SK-N-SH (cell line): ENCODE measurements around the gene PPP1R17. TPM values are rescaled to one million over a fixed set of nuclear protein-coding genes. Genes with fewer than 3 reads are reported as not detected.

Experiments
- CTCF ChIA-PET: fragments of 300-600, 350-600 bp; formaldehyde crosslinking; extraction: SDS; loops from one replicate; lab custom pipeline; 2021; lab: Yijun Ruan, JAX
- POLR2A ChIA-PET: fragments of 350-600 bp; sonication (Branson Sonifier 250); formaldehyde crosslinking; extraction: SDS; loops from one replicate; lab custom pipeline; 2020; ENCODE audit warnings: antibody characterized with exemption, inconsistent platforms; lab: Yijun Ruan, JAX
- DNase-seq: peaks from one replicate; pipeline ENCODE4 v3.0.0; 2012
- H2AFZ ChIP-seq: fragments of 200-600 bp; sonication (generic); 2 replicates; pipeline ENCODE4 v1.8.1; 2016; ENCODE audit warnings: antibody characterized with exemption, mild to moderate bottlenecking, low read depth
- H3F3A ChIP-seq: fragments of 200-600 bp; sonication (generic); replicated peaks from 2 replicates; pipeline ENCODE3; 2016; ENCODE audit warnings: antibody characterized with exemption, mild to moderate bottlenecking; ENCODE audit not compliant: insufficient read depth
- H3K27ac ChIP-seq, 2 experiments: fragments of 200-500 bp in 1 of 2; fragments of 200-600 bp in 1 of 2; sonication (Bioruptor generic) in 1 of 2; sonication (generic), shearing (Covaris generic) in 1 of 2; 2 replicates each; pipeline versions ENCODE4 v1.5.1 to v1.6.1; 2014 to 2016; ENCODE audit warnings: low read depth in 2 of 2, inconsistent platforms in 1 of 2, low read length in 1 of 2, mild to moderate bottlenecking in 1 of 2, mixed read lengths in 1 of 2
- H3K27me3 ChIP-seq: fragments of 200-600 bp; sonication (generic), shearing (Covaris generic); 2 replicates; pipeline ENCODE4 v1.6.1; 2016; ENCODE audit warnings: mixed run types; ENCODE audit not compliant: insufficient read depth
- H3K36me3 ChIP-seq, 2 experiments: fragments of 200-500 bp in 1 of 2; fragments of 200-600 bp in 1 of 2; sonication (Bioruptor generic) in 1 of 2; sonication (generic) in 1 of 2; replicated peaks in 1 of 2; 2 replicates each; pipeline versions ENCODE3 to v1.5.1; 2014 to 2016; ENCODE audit warnings: low read length in 1 of 2, mild to moderate bottlenecking in 1 of 2; ENCODE audit not compliant: insufficient read depth in 2 of 2, control insufficient read depth in 1 of 2
- H3K4me1 ChIP-seq, 2 experiments: fragments of 200-500 bp in 1 of 2; fragments of 200-600 bp in 1 of 2; sonication (Bioruptor generic) in 1 of 2; sonication (generic), shearing (Covaris generic) in 1 of 2; 2 replicates each; pipeline versions ENCODE4 v1.5.1 to v1.6.1; 2014 to 2016; ENCODE audit warnings: low read depth in 1 of 2, low read length in 1 of 2, mixed run types in 1 of 2; ENCODE audit not compliant: insufficient read depth in 2 of 2, control insufficient read depth in 1 of 2
- H3K4me2 ChIP-seq: fragments of 200-600 bp; sonication (generic), shearing (Covaris generic); 2 replicates; pipeline ENCODE4 v1.6.1; 2017; ENCODE audit warnings: mixed run types
- H3K4me3 ChIP-seq, 2 experiments: fragments of 200-500 bp in 1 of 2; fragments of 200-600 bp in 1 of 2; sonication (Bioruptor generic) in 1 of 2; sonication (generic), shearing (Covaris generic) in 1 of 2; 2 replicates each; pipeline versions ENCODE4 v1.5.1 to v1.8.1; 2014 to 2016; ENCODE audit warnings: low read depth in 2 of 2, inconsistent platforms in 1 of 2, low read length in 1 of 2, mild to moderate bottlenecking in 1 of 2, mixed read lengths in 1 of 2, moderate library complexity in 1 of 2
- H3K79me2 ChIP-seq: fragments of 200-600 bp; sonication (generic); 2 replicates; pipeline ENCODE4 v1.8.1; 2017; ENCODE audit warnings: mild to moderate bottlenecking; ENCODE audit not compliant: insufficient read depth
- H3K9ac ChIP-seq: fragments of 200-600 bp; sonication (generic); 2 replicates; pipeline ENCODE4 v1.6.1; 2017; ENCODE audit warnings: mixed run types
- H3K9me2 ChIP-seq: fragments of 200-600 bp; sonication (generic); 2 replicates; pipeline ENCODE4 v1.6.1; 2017; ENCODE audit warnings: mixed run types
- H3K9me3 ChIP-seq: fragments of 200-600 bp; sonication (generic); 2 replicates; pipeline ENCODE4 v1.6.1; 2017; ENCODE audit warnings: mixed run types, mild to moderate bottlenecking, moderate library complexity
- H4K20me1 ChIP-seq: fragments of 200-600 bp; sonication (generic); 2 replicates; pipeline ENCODE4 v1.6.1; 2017; ENCODE audit warnings: mild to moderate bottlenecking, mixed run types; ENCODE audit not compliant: insufficient read depth
- EP300 ChIP-seq, 2 experiments: IDR thresholded peaks; 2 replicates each; pipeline versions ENCODE4 v1.4.0 to v1.6.1; 2012; ENCODE audit warnings: borderline replicate concordance in 1 of 2, low read depth in 1 of 2, low read length in 1 of 2
- FOSL2 ChIP-seq: IDR thresholded peaks from 2 replicates; pipeline ENCODE4 v1.4.0; 2012; ENCODE audit warnings: low read depth, mild to moderate bottlenecking, moderate library complexity, borderline replicate concordance
- FOXM1 ChIP-seq: IDR thresholded peaks from 2 replicates; pipeline ENCODE4 v1.4.0; 2012; ENCODE audit warnings: low read depth, mild to moderate bottlenecking
- JUND ChIP-seq: IDR thresholded peaks from 2 replicates; pipeline ENCODE4 v1.4.0; 2012
- MEF2A ChIP-seq: IDR thresholded peaks from 2 replicates; pipeline ENCODE4 v1.4.0; 2012; ENCODE audit warnings: low read depth, borderline replicate concordance
- NRF1 ChIP-seq: IDR thresholded peaks from 2 replicates; pipeline ENCODE4 v1.6.1; 2012; ENCODE audit warnings: low read depth, mild to moderate bottlenecking, low read length
- SMC3 ChIP-seq: IDR thresholded peaks from 2 replicates; pipeline ENCODE4 v1.6.1; 2012; ENCODE audit warnings: low read depth, low read length, improper control_type of control experiment
- WGBS: methylation state at CpG from one replicate; pipeline ENCODE4 v1.1.6; 2017; ENCODE audit warnings: low lambda C conversion rate; 5-methylcytosine and 5-hydroxymethylcytosine counted together
- polyA plus RNA-seq, 3 experiments: library from polyadenylated mRNA; depleted of rRNA; stranded (reverse); fragments of >200 nt; gene quantifications; 2 replicates each; pipeline ENCODE4 v1.2.3, GENCODE V29; 2012
- TF ChIP-seq, protein P1 (sequence below): IDR thresholded peaks from 2 replicates; pipeline ENCODE4 v1.6.1; 2012; ENCODE audit warnings: mild to moderate bottlenecking, low read depth, low read length, moderate library complexity
- TF ChIP-seq, protein P2 (sequence below): fragments of 150-350 bp; IDR thresholded peaks from 2 replicates; pipeline ENCODE4 v1.6.1; 2016; ENCODE audit warnings: mild to moderate bottlenecking, low read depth, low read length
- TF ChIP-seq, protein P3 (sequence below): IDR thresholded peaks from 2 replicates; pipeline ENCODE4 v1.4.0; 2012; ENCODE audit warnings: low read depth, borderline replicate concordance
- TF ChIP-seq, protein P4 (sequence below): IDR thresholded peaks from 2 replicates; pipeline ENCODE4 v1.4.0; 2012; ENCODE audit warnings: low read depth

Gene PPP1R17
- polyA plus RNA-seq, 1 of the 3 experiments (the other 2 are of a cell fraction) = not detected

DNA sequence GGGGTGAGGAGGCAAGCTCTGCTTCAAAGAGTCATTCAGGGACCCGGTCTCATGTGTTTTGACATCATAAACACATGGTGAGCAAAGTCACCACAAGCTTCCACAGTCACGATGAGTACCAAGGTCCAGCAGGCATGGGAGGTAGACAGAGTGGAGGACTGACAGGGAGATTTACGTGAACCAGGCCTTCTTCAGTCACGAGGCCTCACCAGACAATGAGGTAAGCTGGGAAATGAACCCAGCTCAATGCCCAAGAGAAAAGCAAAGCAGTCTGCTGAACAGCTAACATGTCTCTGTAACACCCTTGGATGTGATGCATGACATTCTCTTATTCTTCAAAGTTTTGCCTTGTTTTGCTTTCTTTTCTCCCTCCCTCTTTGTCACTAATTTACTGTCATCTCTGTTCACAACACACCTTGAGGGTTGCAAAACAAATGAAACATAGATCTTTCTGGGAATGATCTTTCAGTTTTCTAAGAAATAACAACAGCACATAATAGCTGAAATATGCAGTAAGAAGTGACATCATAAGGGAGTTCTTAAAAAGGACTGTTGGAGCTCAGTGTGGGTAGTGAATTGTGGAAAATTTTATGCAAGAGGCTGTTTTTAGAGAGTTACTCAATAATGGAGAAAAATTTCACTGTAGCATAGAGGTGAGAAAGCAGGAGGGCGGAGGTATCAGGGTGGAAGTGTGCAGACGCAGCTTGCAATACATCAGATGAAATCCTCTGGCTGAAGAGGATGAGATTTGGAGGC, 9.0 kb downstream of the PPP1R17 start:
- Histone ChIP-seq H3K4me2 (no peak overlapping the region), H3K36me3 (no peaks in the 10 kb centered on the region), H4K20me1 (no peaks in the 10 kb centered on the region), H3F3A (no peaks in the 10 kb centered on the region), H3K9me2 (no peaks in the 10 kb centered on the region), H3K27ac (no peak overlapping the region), H3K4me1 (no peaks in the 10 kb centered on the region), H3K9me3 (no peaks in the 10 kb centered on the region), H3K27me3 (peaks cover 13% of the 10 kb centered on the region; the same call in 1 of the 2 replicates), H3K9ac (no peak overlapping the region), H2AFZ (no peak overlapping the region), H3K4me3 (no peak overlapping the region), H3K79me2 (no peaks in the 10 kb centered on the region)
- ChIA-PET POLR2A (no interaction called here), CTCF (interaction anchor here (0.7 to 2.0 kb wide), 5 partner anchors 9 to 562 kb away, joined by 4 to 5 read pairs (median 4); partner anchors contain the start of gene PPP1R17)
- DNase-seq = no peak
- TF ChIP-seq NRF1 (no peak), SMC3 (no peak), FOXM1 (no peak), FOSL2 (no peak), MEF2A (no peak), EP300 (IDR thresholded peaks at IDR 0.05; ENCODE audit: borderline replicate concordance in 1 of 2, low read depth in 1 of 2, low read length in 1 of 2) (no peak), JUND (no peak)
- TF ChIP-seq, protein P1, sequence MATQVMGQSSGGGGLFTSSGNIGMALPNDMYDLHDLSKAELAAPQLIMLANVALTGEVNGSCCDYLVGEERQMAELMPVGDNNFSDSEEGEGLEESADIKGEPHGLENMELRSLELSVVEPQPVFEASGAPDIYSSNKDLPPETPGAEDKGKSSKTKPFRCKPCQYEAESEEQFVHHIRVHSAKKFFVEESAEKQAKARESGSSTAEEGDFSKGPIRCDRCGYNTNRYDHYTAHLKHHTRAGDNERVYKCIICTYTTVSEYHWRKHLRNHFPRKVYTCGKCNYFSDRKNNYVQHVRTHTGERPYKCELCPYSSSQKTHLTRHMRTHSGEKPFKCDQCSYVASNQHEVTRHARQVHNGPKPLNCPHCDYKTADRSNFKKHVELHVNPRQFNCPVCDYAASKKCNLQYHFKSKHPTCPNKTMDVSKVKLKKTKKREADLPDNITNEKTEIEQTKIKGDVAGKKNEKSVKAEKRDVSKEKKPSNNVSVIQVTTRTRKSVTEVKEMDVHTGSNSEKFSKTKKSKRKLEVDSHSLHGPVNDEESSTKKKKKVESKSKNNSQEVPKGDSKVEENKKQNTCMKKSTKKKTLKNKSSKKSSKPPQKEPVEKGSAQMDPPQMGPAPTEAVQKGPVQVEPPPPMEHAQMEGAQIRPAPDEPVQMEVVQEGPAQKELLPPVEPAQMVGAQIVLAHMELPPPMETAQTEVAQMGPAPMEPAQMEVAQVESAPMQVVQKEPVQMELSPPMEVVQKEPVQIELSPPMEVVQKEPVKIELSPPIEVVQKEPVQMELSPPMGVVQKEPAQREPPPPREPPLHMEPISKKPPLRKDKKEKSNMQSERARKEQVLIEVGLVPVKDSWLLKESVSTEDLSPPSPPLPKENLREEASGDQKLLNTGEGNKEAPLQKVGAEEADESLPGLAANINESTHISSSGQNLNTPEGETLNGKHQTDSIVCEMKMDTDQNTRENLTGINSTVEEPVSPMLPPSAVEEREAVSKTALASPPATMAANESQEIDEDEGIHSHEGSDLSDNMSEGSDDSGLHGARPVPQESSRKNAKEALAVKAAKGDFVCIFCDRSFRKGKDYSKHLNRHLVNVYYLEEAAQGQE = no peak
- TF ChIP-seq, protein P2, sequence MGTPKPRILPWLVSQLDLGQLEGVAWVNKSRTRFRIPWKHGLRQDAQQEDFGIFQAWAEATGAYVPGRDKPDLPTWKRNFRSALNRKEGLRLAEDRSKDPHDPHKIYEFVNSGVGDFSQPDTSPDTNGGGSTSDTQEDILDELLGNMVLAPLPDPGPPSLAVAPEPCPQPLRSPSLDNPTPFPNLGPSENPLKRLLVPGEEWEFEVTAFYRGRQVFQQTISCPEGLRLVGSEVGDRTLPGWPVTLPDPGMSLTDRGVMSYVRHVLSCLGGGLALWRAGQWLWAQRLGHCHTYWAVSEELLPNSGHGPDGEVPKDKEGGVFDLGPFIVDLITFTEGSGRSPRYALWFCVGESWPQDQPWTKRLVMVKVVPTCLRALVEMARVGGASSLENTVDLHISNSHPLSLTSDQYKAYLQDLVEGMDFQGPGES = no peak
- TF ChIP-seq, protein P3, sequence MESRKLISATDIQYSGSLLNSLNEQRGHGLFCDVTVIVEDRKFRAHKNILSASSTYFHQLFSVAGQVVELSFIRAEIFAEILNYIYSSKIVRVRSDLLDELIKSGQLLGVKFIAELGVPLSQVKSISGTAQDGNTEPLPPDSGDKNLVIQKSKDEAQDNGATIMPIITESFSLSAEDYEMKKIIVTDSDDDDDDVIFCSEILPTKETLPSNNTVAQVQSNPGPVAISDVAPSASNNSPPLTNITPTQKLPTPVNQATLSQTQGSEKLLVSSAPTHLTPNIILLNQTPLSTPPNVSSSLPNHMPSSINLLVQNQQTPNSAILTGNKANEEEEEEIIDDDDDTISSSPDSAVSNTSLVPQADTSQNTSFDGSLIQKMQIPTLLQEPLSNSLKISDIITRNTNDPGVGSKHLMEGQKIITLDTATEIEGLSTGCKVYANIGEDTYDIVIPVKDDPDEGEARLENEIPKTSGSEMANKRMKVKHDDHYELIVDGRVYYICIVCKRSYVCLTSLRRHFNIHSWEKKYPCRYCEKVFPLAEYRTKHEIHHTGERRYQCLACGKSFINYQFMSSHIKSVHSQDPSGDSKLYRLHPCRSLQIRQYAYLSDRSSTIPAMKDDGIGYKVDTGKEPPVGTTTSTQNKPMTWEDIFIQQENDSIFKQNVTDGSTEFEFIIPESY = no peak
- TF ChIP-seq, protein P4, sequence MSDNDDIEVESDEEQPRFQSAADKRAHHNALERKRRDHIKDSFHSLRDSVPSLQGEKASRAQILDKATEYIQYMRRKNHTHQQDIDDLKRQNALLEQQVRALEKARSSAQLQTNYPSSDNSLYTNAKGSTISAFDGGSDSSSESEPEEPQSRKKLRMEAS = no peak
- 9% methylated on average over 6 of the region's 6 CpGs for WGBS
